Measurements from ENCODE around the gene DCAF16.

Gene DCAF16

DNA sequence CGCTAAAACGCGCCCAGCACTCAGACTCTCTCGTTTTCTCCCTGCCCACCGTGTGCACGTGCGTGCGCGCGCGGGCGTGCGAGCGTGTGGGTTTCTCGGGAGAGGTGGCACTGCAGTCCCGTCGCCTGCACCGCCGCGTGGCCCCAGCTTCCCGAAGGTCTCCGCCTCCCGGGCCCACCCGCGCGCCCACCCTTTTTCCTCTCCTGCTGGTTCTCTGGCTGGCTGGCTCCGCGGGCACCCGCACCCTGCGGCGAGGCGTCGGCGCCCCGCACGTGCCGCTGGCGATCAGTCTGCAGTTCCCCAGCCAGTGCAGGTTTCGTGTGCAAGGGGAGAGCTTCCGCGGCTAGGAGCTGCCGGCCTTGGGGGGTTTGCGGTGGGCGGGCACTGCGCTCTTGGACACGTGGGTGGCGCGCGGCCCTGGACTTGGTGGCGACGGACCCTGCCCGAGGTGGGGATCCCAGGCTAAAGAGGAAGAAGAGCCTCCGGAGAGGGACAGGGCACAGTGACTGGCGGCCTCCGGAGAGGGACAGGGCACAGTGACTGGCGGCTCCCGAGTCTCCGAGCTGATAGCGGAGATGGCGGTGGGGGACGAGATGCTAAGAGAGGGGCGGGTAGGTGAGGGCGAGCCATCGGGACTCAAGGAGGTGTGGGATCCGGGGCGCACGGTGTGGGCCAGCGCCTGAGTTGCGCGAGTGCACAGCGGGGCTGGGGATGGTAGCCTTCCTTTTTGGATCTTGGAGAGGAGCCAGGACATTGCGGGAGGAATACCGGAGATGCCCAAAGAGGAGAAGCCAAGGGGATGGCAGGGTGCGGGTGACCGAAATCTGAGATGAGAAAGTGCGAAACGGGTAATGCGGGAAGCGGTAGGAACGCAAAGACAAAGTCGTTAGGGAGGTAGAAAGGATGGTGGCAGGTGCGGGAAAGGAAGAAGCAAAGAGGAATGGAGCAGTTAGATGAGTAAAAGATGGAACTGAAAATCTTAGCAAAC, 29.0 kb downstream of the DCAF16 start, which contains the start of gene FAM184B:
FAM184B (minus strand) TSS at position 322 of the 988 bp plus-strand sequence. CDS start 322 bp downstream, outside the sequence.
- DNase-seq (ENCODE audit: low read depth in 2 of 2) = no peak

DNA sequence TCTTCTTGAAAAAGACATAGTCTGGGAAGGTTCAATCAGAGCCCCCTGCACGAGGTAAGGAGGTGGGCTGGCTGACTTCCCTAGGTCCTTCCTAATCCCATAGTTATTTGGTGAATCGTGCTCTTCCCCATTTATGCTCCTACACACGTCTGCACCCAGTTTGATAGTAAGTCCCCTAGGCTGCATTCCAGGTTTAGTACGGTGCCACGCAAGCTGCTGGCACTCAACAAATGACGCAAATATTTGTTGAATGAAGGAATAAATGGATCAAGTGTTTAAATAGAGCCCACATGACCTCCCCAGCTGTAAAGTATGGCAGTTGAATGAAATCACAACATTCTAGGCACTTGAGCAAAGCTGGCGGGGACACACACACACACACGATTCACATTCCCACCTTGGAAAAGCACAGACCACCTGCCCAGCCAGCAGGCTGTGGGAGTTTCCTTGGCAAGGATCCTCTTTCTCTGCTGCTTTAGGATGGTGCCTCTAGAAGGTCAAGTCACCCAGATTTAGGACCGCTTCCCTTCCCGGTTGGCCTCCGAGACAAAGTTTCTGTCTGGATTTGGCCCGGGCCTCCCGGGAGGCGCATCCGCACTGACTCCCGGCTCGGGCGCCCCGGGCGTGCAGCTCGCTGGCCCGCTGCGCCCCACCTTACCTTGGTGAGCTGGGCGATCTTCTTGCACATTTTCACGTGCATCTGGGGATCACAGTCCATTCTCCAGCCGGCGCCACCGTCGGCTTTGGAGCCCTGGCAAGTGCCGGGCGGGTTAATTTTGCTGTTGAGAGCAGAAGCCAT, 29.9 kb downstream of the DCAF16 start:
- no peak for DNase-seq (ENCODE audit: low read depth in 2 of 2)

DNA sequence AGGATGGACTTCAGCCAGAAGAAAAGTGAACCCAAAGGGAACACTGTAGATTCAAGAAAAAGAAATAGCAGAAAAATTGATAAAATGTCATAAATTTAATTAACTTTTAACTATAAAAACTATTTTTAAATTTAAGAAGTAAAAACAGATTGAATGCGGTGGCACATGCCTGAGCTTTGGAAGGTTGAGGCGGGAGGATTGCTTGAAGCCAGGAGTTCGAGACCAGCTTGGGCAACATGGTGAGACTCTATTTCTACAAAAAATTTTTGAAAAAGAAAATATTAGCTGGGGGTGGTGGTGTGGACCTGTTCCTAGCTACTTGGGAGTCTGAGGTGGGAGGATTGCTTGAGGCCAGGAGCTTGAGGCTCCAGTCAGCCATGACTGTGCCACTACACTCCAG, 32.1 kb downstream of the DCAF16 start:
- DNase-seq (ENCODE audit: low read depth in 2 of 2) = no peak

DNA sequence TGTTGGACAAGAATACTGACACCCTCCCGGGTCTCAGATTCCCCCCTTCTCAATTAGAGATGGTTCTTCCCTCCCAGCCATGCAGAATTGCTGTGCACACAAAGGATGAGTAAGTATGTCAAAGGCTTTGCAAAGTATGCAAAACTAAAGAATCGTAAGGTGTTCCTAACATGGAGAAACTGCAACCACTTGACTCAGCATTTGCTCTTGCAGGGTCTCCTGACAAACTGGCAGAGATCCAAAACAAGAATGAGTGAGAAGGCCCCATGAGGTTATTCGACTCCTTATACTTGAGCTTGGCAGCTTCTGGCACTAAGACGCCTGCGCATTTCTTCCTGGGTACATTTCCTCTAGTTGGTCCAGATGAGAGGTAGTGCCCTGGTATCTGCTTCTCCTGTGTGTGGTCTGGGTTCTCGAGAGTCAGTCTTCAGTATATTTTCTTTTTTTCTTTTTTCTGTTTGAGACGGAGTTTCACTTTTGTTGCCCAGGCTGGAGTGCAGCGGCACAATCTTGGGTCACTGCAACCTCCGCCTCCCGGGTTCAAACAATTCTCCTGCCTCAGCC, 37.3 kb downstream of the DCAF16 start:
- DNase-seq (ENCODE audit: low read depth in 2 of 2) = no peak

DNA sequence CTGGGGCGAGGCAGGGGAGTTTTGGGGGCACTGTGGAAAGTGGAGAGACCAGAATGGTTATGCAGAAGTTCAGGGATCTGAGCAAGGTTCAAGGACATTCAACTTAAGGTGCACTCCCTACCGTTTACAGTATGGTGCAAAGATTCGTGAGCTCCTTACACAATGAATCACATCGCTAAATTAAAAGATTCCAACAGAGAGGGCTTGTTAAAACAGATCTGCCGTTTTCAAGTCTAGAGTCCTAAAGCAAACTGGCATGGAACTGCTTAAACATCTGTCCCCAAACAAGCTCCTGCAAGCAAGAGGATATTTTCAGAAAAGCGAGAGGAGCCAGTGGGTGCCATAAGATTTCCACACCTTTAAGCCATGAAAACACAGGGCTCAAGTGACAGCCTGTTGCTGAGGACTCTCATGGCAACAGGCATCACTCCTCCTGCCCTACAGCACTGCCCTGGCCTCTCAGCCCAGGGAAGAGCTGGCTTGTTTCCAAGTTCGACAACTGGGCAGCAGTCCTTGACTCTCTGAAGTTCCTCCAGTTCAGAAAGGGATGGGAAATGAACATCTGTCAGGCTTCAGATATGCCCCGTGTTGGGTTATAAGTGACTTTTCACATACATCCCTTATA, 39.2 kb downstream of the DCAF16 start:
- no peak for DNase-seq (ENCODE audit: low read depth in 2 of 2)

DNA sequence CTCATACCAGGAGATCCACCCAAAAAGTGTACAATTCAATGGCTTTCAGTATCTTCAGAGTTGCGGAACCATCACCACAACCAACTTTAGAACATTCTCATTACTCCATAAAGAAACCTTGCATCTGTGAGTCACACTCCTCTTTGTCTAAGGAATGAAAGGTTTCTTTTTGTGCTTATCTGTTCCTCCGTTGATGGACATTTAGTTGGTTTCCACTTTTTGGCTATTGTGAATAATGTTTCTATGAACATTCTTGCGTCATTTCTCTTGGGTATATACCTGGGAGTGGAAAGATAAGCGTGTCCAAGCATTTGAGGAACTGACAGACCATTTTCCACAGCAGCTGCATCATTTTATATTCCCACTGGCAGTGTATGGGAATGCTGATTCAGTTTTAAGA, 39.7 kb downstream of the DCAF16 start:
- no peak for DNase-seq (ENCODE audit: low read depth in 2 of 2)

DNA sequence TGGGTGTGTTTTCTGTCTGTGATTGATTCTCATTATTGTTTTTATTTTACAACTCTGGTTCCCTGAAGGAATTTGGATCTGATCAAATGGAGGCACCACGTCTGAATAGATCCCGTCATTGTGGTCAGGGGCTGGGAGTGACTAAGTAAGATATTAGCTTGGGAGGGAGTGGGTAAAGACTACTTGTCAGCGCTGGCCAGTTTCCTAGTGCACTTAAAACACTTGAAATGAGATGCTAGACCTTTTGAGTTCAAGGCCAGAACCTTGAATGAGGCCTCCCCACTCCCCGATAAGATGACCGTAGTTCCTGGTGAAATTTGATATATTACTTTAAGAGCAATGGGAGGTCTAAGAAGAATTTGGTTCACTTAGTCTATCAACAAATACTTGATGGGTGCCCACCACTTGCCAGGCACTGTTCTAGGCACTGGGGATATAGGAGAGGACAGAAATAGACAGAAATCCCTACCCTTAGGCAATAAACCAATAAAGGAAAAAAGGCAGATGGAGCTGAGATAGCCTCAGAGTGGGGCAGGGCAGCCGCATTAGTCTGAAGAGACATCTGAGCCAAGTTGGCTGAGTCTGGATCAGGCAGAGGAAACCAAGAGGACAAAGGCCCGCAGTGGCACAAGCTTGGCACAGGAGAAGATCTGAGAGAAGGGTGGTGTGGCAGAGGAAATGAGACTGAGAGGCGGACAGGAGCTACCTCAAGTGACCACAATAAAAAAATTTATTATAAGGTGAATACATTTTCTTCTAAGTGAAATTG, 41.0 kb downstream of the DCAF16 start:
- DNase-seq (ENCODE audit: low read depth in 2 of 2) = no peak

DNA sequence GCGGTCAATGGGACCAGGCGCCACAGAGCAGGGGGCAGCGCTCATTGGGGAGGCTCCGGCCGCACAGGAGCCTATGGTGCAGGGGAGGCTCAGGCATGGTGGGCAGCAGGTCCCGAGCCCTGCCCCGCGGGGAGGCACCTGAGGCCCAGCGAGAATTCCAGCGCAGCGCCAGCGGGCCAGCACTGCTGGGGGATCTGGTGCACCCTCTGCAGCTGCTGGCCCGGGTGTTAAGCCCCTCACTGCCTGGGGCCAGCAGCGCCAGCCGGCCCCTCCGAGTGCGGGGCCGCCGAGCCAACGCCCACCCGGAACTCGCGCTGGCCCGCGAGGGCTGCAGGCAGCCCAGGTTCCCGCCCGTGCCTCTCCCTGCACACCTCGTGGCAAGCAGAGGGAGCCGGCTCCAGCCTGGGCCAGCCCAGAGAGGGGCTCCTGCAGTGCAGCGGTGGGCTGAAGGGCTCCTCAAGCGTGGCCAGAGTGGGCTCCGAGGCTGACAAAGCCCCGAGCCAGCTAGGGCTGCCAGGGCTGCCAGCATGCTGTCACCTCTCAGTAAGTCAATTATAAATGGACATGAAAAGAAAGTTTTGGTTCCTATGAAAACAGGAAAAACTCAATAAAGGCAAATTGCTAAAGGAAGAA, 43.6 kb downstream of the DCAF16 start:
- DNase-seq (ENCODE audit: low read depth in 2 of 2) = no peak

DNA sequence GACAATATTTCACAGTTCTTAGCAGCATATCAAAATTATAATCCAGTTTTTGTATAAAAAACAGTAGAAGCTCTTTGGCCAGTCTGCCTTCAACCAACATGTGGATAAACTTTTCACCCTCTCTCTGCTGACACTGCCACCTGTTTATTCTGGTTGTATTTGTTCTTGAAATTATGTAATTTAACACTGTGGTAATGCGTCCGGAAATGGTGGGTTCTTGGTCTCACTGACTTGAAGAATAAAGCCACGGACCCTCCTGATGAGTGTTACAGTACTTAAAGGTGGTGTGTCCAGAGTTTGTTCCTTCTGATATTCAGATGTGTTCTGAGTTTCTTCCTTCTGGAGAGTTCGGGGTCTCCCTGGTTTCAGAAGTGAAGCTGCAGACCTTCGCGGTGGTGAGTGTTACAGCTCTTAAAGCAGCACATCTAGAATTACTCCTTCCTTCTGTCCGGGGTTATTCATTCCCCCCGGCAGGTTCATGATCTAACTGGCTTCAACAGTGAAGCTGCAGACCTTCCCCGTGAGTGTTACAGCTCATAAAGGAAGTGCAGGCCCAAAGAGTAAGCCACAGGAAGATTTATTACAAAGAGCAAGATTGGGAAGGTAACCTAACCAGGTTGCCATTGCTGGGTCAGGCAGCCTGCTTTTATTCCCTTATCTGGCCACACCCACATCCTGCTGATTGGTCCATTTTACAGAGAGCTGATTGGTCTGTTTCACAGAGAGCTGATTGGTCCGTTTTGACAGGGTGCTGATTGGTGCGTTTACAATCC, 44.9 kb downstream of the DCAF16 start:
- no peak for DNase-seq (ENCODE audit: low read depth in 2 of 2)

DNA sequence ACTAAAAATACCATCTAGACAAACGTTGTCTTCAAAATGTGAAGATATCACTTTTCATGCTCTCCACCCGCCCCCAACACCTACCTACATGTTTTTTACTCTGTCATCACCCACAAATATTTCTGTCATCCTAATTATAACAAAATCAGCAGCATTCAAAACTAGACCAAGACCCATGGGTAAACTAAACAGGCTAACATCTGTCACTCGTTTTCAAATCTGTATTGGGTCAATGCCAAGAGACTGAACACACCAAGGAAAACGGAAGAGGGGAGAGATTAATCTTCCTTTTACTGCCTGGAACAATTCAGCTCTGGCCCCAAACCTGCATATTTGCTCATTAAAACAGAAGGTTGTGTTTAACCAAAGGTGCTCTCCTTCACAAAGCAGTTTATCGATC, 46.6 kb downstream of the DCAF16 start:
- no peak for DNase-seq (ENCODE audit: low read depth in 2 of 2)

DNA sequence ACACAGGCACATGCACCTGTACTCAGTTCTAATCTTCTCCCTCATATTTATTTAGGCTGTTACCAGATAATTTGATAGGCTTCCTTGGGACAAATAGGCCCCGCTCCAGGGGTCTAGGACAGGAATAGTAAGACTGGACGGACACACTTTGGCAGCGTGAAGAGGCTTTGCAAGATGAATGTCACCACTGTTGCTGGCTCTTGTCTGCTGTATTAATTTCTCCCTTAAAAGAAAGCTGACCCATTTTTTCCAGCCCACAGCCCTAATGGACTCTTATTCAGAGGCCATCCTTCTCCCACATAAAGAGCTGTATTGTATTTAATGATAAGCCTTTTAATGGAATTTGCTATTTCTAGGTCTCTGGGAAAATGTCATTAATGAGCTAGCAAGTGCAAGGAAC, 47.1 kb downstream of the DCAF16 start:
- DNase-seq (ENCODE audit: low read depth in 2 of 2) = no peak

DNA sequence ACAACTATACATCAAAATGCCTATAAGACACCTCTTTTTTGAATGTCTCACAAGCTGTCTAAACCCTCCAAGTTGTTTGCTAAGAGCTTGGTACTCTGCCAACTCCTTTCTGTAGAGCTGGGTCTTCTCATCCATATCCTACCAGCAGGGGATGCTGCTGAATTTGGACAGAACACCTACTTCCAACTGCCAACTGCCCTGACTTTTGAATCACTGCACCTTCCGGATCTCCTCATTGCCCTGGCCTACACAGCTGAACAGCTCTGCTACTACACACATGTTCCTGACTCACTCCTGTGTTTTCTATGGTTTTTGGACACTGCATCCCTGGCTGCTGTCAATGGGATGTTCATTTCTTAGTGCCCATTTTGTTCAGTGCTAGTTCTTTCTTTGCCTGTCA, 47.8 kb downstream of the DCAF16 start:
- no peak for DNase-seq (ENCODE audit: low read depth in 2 of 2)

DNA sequence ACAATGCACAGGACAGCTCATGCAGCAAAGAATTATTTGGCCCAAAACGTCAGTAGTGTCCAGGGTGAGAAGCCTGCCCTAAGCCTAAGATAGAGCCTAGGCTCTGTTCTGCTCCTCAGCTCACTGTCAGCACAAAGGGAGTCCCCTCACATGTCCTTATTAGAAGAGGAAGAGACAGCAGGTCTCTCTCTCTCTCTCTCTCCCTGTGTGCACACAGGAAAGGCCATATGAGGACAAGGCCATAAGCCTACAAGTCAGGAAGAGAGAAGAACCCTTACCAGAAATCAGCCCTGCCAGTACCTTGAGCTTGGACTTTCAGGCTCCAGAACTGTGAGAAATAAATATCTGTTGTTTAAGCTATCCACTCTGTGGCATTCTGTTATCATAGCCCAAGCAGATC, 49.5 kb downstream of the DCAF16 start:
- no peak for DNase-seq (ENCODE audit: low read depth in 2 of 2)

DNA sequence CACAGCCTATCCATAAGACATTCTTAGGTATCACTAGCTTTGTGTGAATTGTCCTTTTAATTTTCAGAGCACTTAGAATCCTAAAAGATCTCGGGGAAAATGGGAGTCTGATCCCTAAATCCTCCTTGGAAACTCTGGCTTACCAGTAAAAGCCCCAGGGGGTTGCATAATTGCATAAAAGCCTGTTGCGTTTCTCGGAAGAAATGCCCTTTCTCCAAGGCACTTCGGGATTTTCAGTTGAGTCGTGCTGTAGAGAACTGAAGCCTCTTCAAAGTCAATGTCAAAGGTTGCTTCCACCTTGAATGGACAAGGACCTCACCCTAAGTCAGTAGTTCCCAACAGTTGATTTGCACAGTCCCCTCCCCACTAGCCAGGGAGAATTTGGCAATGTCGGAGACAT, 49.9 kb downstream of the DCAF16 start:
- no peak for DNase-seq (ENCODE audit: low read depth in 2 of 2)

DNA sequence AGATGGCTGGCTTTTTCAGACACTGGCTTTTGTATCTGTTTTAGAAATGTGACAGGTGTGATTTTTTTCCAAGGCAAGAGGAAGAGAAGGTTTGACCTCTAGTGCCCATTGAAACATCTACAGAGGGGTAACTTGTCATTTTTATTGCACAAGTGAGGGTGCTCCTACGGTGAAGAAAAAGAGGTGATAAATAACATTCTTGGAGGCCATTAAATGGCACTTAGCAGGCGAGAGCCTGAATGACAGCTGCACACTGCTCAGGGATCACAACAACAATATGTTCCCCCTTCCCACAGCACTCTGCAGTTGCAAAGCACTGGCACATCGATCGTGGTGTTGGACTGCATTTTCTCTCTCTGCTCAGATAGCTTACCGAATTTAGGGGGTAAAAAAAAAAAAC, 52.1 kb downstream of the DCAF16 start:
- DNase-seq (ENCODE audit: low read depth in 2 of 2) = no peak

DNA sequence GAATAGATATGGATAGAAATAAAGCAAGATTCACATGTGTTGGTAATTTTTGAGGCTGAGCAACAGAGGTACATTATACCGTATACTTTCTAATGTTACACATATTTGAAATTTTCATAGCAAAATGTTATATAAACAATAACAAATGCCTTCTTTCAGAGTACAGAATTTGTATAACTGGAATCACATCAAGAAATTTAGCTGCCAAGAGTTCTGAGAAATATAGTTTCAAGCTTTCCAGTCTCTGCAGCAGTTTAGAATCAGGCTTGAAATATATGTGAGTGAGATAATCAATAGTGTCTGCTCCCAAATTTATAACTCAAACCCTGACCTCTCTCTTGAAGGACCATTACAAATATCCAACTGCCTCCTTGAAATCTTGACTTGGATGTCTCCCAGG, 52.9 kb downstream of the DCAF16 start:
- DNase-seq (ENCODE audit: low read depth in 2 of 2) = no peak

DNA sequence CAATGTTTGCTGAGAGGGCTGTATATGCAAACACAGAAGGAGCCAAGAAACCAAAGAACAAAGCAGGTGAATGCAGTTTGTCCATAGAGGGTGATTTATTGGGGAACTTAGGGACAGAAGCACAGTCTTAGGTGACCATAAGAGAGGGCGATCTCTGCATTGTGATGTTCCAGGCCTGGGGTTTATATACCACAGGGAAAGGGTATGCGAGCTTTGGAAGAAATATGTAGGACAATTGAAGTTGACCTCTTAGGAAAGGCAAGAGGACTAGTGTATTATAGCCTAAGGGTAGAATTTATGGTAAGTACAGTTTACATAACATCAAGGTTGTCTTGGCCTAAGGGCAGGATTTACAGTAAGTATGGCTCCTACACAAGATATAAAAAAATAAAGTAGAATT, 56.9 kb downstream of the DCAF16 start:
- DNase-seq (ENCODE audit: low read depth in 2 of 2) = no peak
